Panc1 (cell line): Measurements from ENCODE around the gene FAM149A. TPM values are rescaled to one million over a fixed set of nuclear protein-coding genes. Genes with fewer than 3 reads are reported as not detected.
A peak's percentile ranks its signal among the peaks of the same experiment; 100 is the strongest.

ENCODE experiments used
- ATAC-seq: fragments of 200-7000 bp; cut with Tn5 transposase; 2 replicates; pipeline ENCODE4 v1.9.1; 2020; ENCODE audit warnings: mild to moderate bottlenecking, moderate library complexity
- BruUV-seq: library from RNA; stranded (reverse); fragments of 400-500 nt; replicated peaks from 2 replicates; lab custom pipeline; 2021; lab: Mats Ljungman, UMichigan
- CTCF ChIA-PET: fragments of 300-600 bp; sonication (Branson Sonifier 250); formaldehyde crosslinking; loops from one replicate; lab custom pipeline; 2022; ENCODE audit warnings: antibody characterized with exemption; lab: Charles Lee
- POLR2A ChIA-PET: fragments of 300-600 bp; sonication (Branson Sonifier 250); formaldehyde crosslinking; loops from one replicate; lab custom pipeline; 2022; ENCODE audit warnings: antibody characterized with exemption; lab: Charles Lee
- DNase-seq: peaks from one replicate; pipeline ENCODE4 v3.0.0-alpha.2; 2010; ENCODE audit warnings: low read depth, low spot score
- H3K27ac ChIP-seq: 2 replicates; pipeline ENCODE4 v1.5.1; 2011; ENCODE audit warnings: mild to moderate bottlenecking, low read length, inconsistent platforms
- H3K27me3 ChIP-seq: fragments of 200-500 bp; sonication (Bioruptor generic); 2 replicates; pipeline ENCODE4 v1.6.0; 2014; ENCODE audit warnings: low read length, inconsistent platforms; ENCODE audit not compliant: control insufficient read depth, insufficient read depth
- H3K36me3 ChIP-seq: fragments of 200-500 bp; sonication (Bioruptor generic); 2 replicates; pipeline ENCODE4 v1.5.1; 2014; ENCODE audit warnings: inconsistent platforms, mild to moderate bottlenecking, low read length, moderate library complexity; ENCODE audit not compliant: control insufficient read depth, insufficient read depth
- H3K4me1 ChIP-seq: 2 replicates; pipeline ENCODE4 v1.5.1; 2011; ENCODE audit warnings: inconsistent platforms, mild to moderate bottlenecking, low read length, moderate library complexity; ENCODE audit not compliant: control insufficient read depth, insufficient read depth
- H3K4me3 ChIP-seq, 2 experiments: 2 replicates each; pipeline ENCODE4 v1.5.1; 2011 to 2012; ENCODE audit warnings: low read depth in 2 of 2, low read length in 2 of 2, mild to moderate bottlenecking in 2 of 2, inconsistent platforms in 1 of 2, moderate library complexity in 1 of 2
- H3K9me3 ChIP-seq: fragments of 200-500 bp; sonication (Bioruptor generic); 2 replicates; pipeline ENCODE4 v1.5.1; 2014; ENCODE audit warnings: low read depth, mild to moderate bottlenecking, inconsistent platforms, low read length, moderate library complexity; ENCODE audit not compliant: control insufficient read depth, insufficient read depth
- CTCF ChIP-seq: fragments of 450-650 bp; IDR thresholded peaks from 2 replicates; pipeline ENCODE4 v1.5.1; 2017; ENCODE audit warnings: mild to moderate bottlenecking
- POLR2AphosphoS5 ChIP-seq: IDR thresholded peaks from 2 replicates; pipeline ENCODE4 v1.6.1; 2012; ENCODE audit warnings: mild to moderate bottlenecking, low read depth, low read length, moderate library complexity
- SIN3A ChIP-seq: IDR thresholded peaks from 2 replicates; pipeline ENCODE4 v1.6.1; 2012; ENCODE audit warnings: low read depth, mild to moderate bottlenecking, low read length, moderate library complexity, borderline replicate concordance; ENCODE audit not compliant: insufficient read depth
- TCF7L2 ChIP-seq: IDR thresholded peaks from 2 replicates; pipeline ENCODE4 v1.6.1; 2011; ENCODE audit warnings: mild to moderate bottlenecking, low read depth, low read length, inconsistent platforms
- in situ Hi-C: cut with HindIII; loops from 2 replicates; pipeline ENCODE4 v1.10.0; 2016; ENCODE audit warnings: low sequenced_read_pairs, low pct_unique_long_range_greater_than_20kb
- intact Hi-C: fragments of 100-400 bp; cut with micrococcal nuclease; formaldehyde crosslinking; loops from one replicate; pipeline ENCODE4 v1.10.0; 2022; ENCODE audit not compliant: unreplicated experiment
- total RNA-seq: library from RNA; stranded (reverse); gene quantifications from one replicate; pipeline ENCODE4 v1.2.1, GENCODE V29; 2021; ENCODE audit not compliant: unreplicated experiment
- TF ChIP-seq, protein P1 (sequence below), 2 experiments: IDR thresholded peaks; 2 replicates each; pipeline ENCODE4 v1.6.1; 2011 to 2012; ENCODE audit warnings: low read depth in 2 of 2, control low read depth in 1 of 2, low read length in 1 of 2, mild to moderate bottlenecking in 1 of 2, moderate library complexity in 1 of 2; ENCODE audit not compliant: insufficient read depth in 1 of 2

The FAM149A gene
- total RNA-seq, 1 experiment from 2014 or later, result 0.13 TPM

DNA sequence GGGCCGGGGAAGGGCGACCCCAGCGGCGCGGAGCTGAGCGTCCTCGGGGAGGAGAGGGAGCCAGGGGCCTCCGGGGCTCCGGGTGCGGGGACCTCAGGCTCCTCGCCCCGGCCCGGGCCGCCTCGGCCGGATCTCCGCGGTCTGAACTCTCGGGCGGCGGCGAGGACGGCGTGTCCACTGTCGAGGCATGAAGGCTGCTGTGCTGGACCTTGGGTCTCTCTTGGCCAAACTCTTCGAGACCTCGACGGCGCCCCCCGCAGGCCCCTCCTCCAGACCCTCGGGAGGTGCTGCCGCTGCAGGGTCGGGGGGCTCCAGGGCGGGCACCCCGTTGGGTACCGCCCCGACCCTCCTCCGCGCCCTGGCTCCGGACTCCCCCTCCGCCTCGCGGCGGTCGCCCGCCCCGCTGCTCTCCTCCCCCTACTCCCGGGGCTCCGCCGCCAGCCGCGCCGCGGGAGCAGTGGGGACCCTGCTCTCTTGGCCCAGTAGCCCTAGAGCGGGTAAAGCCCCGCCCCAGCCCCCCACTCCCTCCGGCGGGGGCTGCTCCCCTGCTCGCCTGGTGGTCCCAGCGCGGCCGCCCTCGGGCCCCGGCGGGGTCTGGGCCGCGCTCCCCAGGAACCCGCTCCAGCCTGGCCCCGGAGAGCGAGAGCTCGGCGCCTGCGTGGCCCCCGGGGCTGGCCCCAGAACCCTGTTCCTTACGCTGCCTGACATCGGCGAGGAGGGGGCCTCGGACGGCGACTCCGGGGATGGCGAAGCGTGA, 564 bp downstream of the FAM149A start:
- DNase-seq, result no peak
- no TSS peak for BruUV-seq
- Histone ChIP-seq H3K27ac (no peak overlapping the region), H3K9me3 (no peaks in the 10 kb centered on the region), H3K4me3 (peak overlapping the region; percentile 8 to 15; a peak in 2 of 4 replicates), H3K36me3 (no peaks in the 10 kb centered on the region), H3K4me1 (no peaks in the 10 kb centered on the region), H3K27me3 (peaks cover 12% of the 10 kb centered on the region)
- in situ Hi-C loops (no loop called here), intact Hi-C loops (no loop called here)
- POLR2A ChIA-PET, result no interaction called here
- peak; percentile 73; the same call in 1 of the 2 replicates for ATAC-seq
- TF ChIP-seq POLR2AphosphoS5 (no peak), CTCF (no peak), TCF7L2 (no peak), SIN3A (no peak)
- TF ChIP-seq, protein P1, sequence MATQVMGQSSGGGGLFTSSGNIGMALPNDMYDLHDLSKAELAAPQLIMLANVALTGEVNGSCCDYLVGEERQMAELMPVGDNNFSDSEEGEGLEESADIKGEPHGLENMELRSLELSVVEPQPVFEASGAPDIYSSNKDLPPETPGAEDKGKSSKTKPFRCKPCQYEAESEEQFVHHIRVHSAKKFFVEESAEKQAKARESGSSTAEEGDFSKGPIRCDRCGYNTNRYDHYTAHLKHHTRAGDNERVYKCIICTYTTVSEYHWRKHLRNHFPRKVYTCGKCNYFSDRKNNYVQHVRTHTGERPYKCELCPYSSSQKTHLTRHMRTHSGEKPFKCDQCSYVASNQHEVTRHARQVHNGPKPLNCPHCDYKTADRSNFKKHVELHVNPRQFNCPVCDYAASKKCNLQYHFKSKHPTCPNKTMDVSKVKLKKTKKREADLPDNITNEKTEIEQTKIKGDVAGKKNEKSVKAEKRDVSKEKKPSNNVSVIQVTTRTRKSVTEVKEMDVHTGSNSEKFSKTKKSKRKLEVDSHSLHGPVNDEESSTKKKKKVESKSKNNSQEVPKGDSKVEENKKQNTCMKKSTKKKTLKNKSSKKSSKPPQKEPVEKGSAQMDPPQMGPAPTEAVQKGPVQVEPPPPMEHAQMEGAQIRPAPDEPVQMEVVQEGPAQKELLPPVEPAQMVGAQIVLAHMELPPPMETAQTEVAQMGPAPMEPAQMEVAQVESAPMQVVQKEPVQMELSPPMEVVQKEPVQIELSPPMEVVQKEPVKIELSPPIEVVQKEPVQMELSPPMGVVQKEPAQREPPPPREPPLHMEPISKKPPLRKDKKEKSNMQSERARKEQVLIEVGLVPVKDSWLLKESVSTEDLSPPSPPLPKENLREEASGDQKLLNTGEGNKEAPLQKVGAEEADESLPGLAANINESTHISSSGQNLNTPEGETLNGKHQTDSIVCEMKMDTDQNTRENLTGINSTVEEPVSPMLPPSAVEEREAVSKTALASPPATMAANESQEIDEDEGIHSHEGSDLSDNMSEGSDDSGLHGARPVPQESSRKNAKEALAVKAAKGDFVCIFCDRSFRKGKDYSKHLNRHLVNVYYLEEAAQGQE (IDR thresholded peaks at IDR 0.05; ENCODE audit: insufficient read depth in 1 of 2, low read depth in 2 of 2, low read length in 1 of 2), result no peak
- CTCF ChIA-PET, result no interaction called here

- POLR2A ChIA-PET, result no interaction called here
- no peak for DNase-seq
- no peak for TF ChIP-seq SIN3A
- H3K9me3 ChIP-seq, result no peaks in the 10 kb centered on the region
- BruUV-seq, result no TSS peak
- no peaks in the 10 kb centered on the region for H3K36me3 ChIP-seq
- intact Hi-C loops (no loop called here), in situ Hi-C loops (no loop called here)
- H3K27ac ChIP-seq, result no peak overlapping the region
- peaks cover 12% of the 10 kb centered on the region for H3K27me3 ChIP-seq
- H3K4me3 ChIP-seq, result no peak overlapping the region
- ATAC-seq, result no peak
- CTCF ChIA-PET, result no interaction called here
- H3K4me1 ChIP-seq, result no peaks in the 10 kb centered on the region
Measured at GRCh38 chr4:186105647-186106321, 1.3 kb downstream of the FAM149A start.

- Histone ChIP-seq H3K27ac (no peak overlapping the region), H3K4me3 (no peak overlapping the region), H3K9me3 (no peaks in the 10 kb centered on the region), H3K27me3 (peaks cover 12% of the 10 kb centered on the region), H3K36me3 (no peaks in the 10 kb centered on the region), H3K4me1 (no peaks in the 10 kb centered on the region)
- intact Hi-C loops, result no loop called here
- ChIA-PET CTCF (no interaction called here), POLR2A (no interaction called here)
- DNase-seq, result no peak
- BruUV-seq, result no TSS peak
- no peak for ATAC-seq
- TF ChIP-seq SIN3A, result no peak
- no peak for TF ChIP-seq CTCF
- no peak for TF ChIP-seq TCF7L2
- TF ChIP-seq, protein P1 (IDR thresholded peaks at IDR 0.05; ENCODE audit: insufficient read depth in 1 of 2, low read depth in 2 of 2, low read length in 1 of 2), result no peak
- no peak for TF ChIP-seq POLR2AphosphoS5
- in situ Hi-C loops, result no loop called here
Measured at GRCh38 chr4:186107947-186108346, 3.4 kb downstream of the FAM149A start.
